ELF-1 (cell line): Measurements from ENCODE around the gene STIM1.
A peak's percentile ranks its signal among the peaks of the same experiment; 100 is the strongest.
"Not testable (repeated sequence)": the region's sequence is repeated elsewhere in the genome, so short reads cannot be mapped to it uniquely, and the experiment has no call there.

ENCODE experiments used
- DNase-seq: peaks from one replicate; pipeline ENCODE4 v3.0.0-alpha.2; 2016; ENCODE audit warnings: low read depth, low spot score

The STIM1 gene

GRCh38 chr11:3983101-3983500, 127.6 kb downstream of the STIM1 start:
- no peak for DNase-seq

- no peak for DNase-seq
These were observed 129.4 kb downstream of the STIM1 start for GRCh38 chr11:3984896-3985295.

GRCh38 chr11:3985631-3986030, 130.2 kb downstream of the STIM1 start:
- no peak for DNase-seq

GRCh38 chr11:3986301-3986700, 130.8 kb downstream of the STIM1 start:
- DNase-seq, result no peak

GRCh38 chr11:3989276-3989920, 133.9 kb downstream of the STIM1 start:
- DNase-seq, result peak; percentile 39

- no peak for DNase-seq
These were observed 134.4 kb downstream of the STIM1 start for GRCh38 chr11:3989921-3990290.

GRCh38 chr11:3990406-3990805, 134.9 kb downstream of the STIM1 start:
- DNase-seq, result no peak

- DNase-seq, result no peak
These were observed 137.5 kb downstream of the STIM1 start for GRCh38 chr11:3992964-3993363.

GRCh38 chr11:3994030-3994640, 138.7 kb downstream of the STIM1 start:
- no peak for DNase-seq

GRCh38 chr11:3995307-3995706, 139.8 kb downstream of the STIM1 start:
- DNase-seq, result peak; percentile 22

GRCh38 chr11:3995949-3996554, 140.6 kb downstream of the STIM1 start:
- peak; percentile 50 for DNase-seq

GRCh38 chr11:3996651-3997050, 141.2 kb downstream of the STIM1 start:
- no peak for DNase-seq

GRCh38 chr11:4004753-4005152, 149.3 kb downstream of the STIM1 start:
- not testable (repeated sequence) for DNase-seq

- DNase-seq, result no peak
These were observed 151.6 kb downstream of the STIM1 start for GRCh38 chr11:4006946-4007680.

GRCh38 chr11:4008116-4008515, 152.7 kb downstream of the STIM1 start:
- no peak for DNase-seq

- peak; percentile 66 for DNase-seq
These were observed 161.1 kb downstream of the STIM1 start for GRCh38 chr11:4016602-4017001.

GRCh38 chr11:4017129-4017528, 161.7 kb downstream of the STIM1 start:
- no peak for DNase-seq

- peak; percentile 70 for DNase-seq
These were observed 163.2 kb downstream of the STIM1 start for GRCh38 chr11:4018641-4019040.

- DNase-seq, result no peak
These were observed 164.4 kb downstream of the STIM1 start for GRCh38 chr11:4019891-4020290.

GRCh38 chr11:4022669-4023068, 167.2 kb downstream of the STIM1 start:
- no peak for DNase-seq

- no peak for DNase-seq
These were observed 169.9 kb downstream of the STIM1 start for GRCh38 chr11:4025248-4025966.

- no peak for DNase-seq
These were observed 170.5 kb downstream of the STIM1 start for GRCh38 chr11:4025967-4026324.
